NCI-H2081 treated with DMSO at 0.1 percent for 48 hours (cell line): ENCODE results near the gene KRT75.
"Not testable (repeated sequence)": the region's sequence is repeated elsewhere in the genome, so short reads cannot be mapped to it uniquely, and the experiment has no call there.

Experiments used
- DNase-seq: peaks from one replicate; lab custom pipeline; 2025; lab: John Stamatoyannopoulos, UW

The KRT75 gene

GRCh38 chr12:52434081-52434733 is at the start of gene KRT75:
KRT75 (minus strand) TSS chr12:52434371; CDS start chr12:52434304, 67 bp downstream.
- DNase-seq: no peak

GRCh38 chr12:52480073-52480472 is 45.9 kb upstream of the KRT75 start:
- no peak for DNase-seq

- DNase-seq: no peak
Measured at GRCh38 chr12:52477651-52478050, 43.5 kb upstream of the KRT75 start.

GRCh38 chr12:52474212-52474611 is 40.0 kb upstream of the KRT75 start:
- no peak for DNase-seq

- no peak for DNase-seq
Measured at GRCh38 chr12:52473768-52474167, 39.6 kb upstream of the KRT75 start, which contains the start of gene KRT6C. KRT6C (minus strand) TSS chr12:52473805; CDS start chr12:52473737, 68 bp downstream.

- no peak for DNase-seq
Measured at GRCh38 chr12:52469853-52470252, 35.7 kb upstream of the KRT75 start.

- no peak for DNase-seq
Measured at GRCh38 chr12:52464897-52465296, 30.7 kb upstream of the KRT75 start.

- DNase-seq: no peak
Measured at GRCh38 chr12:52461693-52462092, 27.5 kb upstream of the KRT75 start.

- no peak for DNase-seq
Measured at GRCh38 chr12:52458861-52459260, 24.7 kb upstream of the KRT75 start.

GRCh38 chr12:52455821-52456220 is 21.6 kb upstream of the KRT75 start:
- DNase-seq: no peak

- DNase-seq: no peak
Measured at GRCh38 chr12:52454411-52455201, 20.4 kb upstream of the KRT75 start.

- DNase-seq: no peak
Measured at GRCh38 chr12:52452101-52452500, 17.9 kb upstream of the KRT75 start, which contains the start of gene KRT6B. KRT6B (minus strand) TSS chr12:52452146; CDS start chr12:52452078, 68 bp downstream.

GRCh38 chr12:52448228-52448627 is 14.1 kb upstream of the KRT75 start:
- DNase-seq: no peak

- DNase-seq: not testable (repeated sequence)
Measured at GRCh38 chr12:52447196-52447595, 13.0 kb upstream of the KRT75 start.

GRCh38 chr12:52446367-52447045 is 12.3 kb upstream of the KRT75 start:
- DNase-seq: no peak

GRCh38 chr12:52445876-52446275 is 11.7 kb upstream of the KRT75 start:
- DNase-seq: no peak

GRCh38 chr12:52444647-52445595 is 10.8 kb upstream of the KRT75 start:
- DNase-seq: no peak

GRCh38 chr12:52443966-52444365 is 9.8 kb upstream of the KRT75 start:
- DNase-seq: no peak

- no peak for DNase-seq
Measured at GRCh38 chr12:52442600-52443061, 8.5 kb upstream of the KRT75 start.

GRCh38 chr12:52441320-52441911 is 7.2 kb upstream of the KRT75 start:
- no peak for DNase-seq

- no peak for DNase-seq
Measured at GRCh38 chr12:52440821-52441319, 6.7 kb upstream of the KRT75 start.
